Endothelial cell of umbilical vein (primary cell): ENCODE measurements around the gene FAM83E. TPM values are rescaled to one million over a fixed set of nuclear protein-coding genes. Genes with fewer than 3 reads are reported as not detected.

Experiments
- BruUV-seq: library from RNA; stranded (reverse); fragments of 400-500 nt; replicated peaks from 2 replicates; lab custom pipeline; 2021; lab: Mats Ljungman, UMichigan
- CTCF ChIA-PET: fragments of 300-600, 350-600 bp; sonication (Branson Sonifier 250); formaldehyde crosslinking; loops from one replicate; lab custom pipeline; 2021; ENCODE audit warnings: antibody characterized with exemption, inconsistent platforms; lab: Charles Lee
- POLR2A ChIA-PET: fragments of 300-600, 350-600 bp; sonication (Branson Sonifier 250); formaldehyde crosslinking; loops from one replicate; lab custom pipeline; 2021; ENCODE audit warnings: antibody characterized with exemption, inconsistent platforms; lab: Charles Lee
- DNase-seq: peaks from one replicate; pipeline ENCODE4 v3.0.0-alpha.2; 2011; ENCODE audit warnings: low read depth, low spot score
- FAIRE-seq: peaks from 2 replicates; lab custom pipeline; 2011; peaks lifted over from hg19 to GRCh38; lab: Jason Lieb, UNC
- H2AFZ ChIP-seq: 2 replicates; pipeline ENCODE4 v1.6.0; 2012; ENCODE audit warnings: low read depth, low read length, control low read depth, inconsistent platforms
- H3K27ac ChIP-seq: 2 replicates; pipeline ENCODE4 v1.5.1; 2011; ENCODE audit warnings: low read depth, mild to moderate bottlenecking, control low read depth, low read length, moderate library complexity; ENCODE audit not compliant: insufficient read depth
- H3K27me3 ChIP-seq, 2 experiments: 2 replicates each; pipeline versions ENCODE4 v1.6.0 to v1.6.1; 2011; ENCODE audit warnings: low read length in 2 of 2, mixed read lengths in 1 of 2; ENCODE audit not compliant: control insufficient read depth in 2 of 2, insufficient read depth in 2 of 2
- H3K36me3 ChIP-seq, 2 experiments: 2 replicates in 1 of 2; 3 replicates in 1 of 2; pipeline ENCODE4 v1.5.1; 2011; ENCODE audit warnings: low read length in 2 of 2, mild to moderate bottlenecking in 1 of 2, moderate library complexity in 1 of 2; ENCODE audit not compliant: control insufficient read depth in 2 of 2, insufficient read depth in 2 of 2; ENCODE audit errors: extremely low read depth in 1 of 2
- H3K4me1 ChIP-seq: 3 replicates; pipeline ENCODE4 v1.5.1; 2011; ENCODE audit warnings: mild to moderate bottlenecking, low read length; ENCODE audit not compliant: control insufficient read depth, insufficient read depth; ENCODE audit errors: extremely low read depth
- H3K4me2 ChIP-seq: 2 replicates; pipeline ENCODE4 v1.6.1; 2011; ENCODE audit warnings: low read length, control low read depth, mixed read lengths; ENCODE audit not compliant: insufficient read depth
- H3K4me3 ChIP-seq, 3 experiments: fragments of 200-600 bp in 1 of 3; sonication (generic), shearing (Covaris generic) in 1 of 3; replicated peaks in 1 of 3; 2 replicates each; pipeline ENCODE4 v1.5.1; 2011 to 2016; ENCODE audit warnings: control low read depth in 3 of 3, low read length in 3 of 3, mild to moderate bottlenecking in 2 of 3, inconsistent platforms in 1 of 3, low read depth in 1 of 3, moderate library complexity in 1 of 3; ENCODE audit not compliant: insufficient read depth in 1 of 3
- H3K79me2 ChIP-seq: 2 replicates; pipeline ENCODE4 v1.6.0; 2012; ENCODE audit warnings: low read length, inconsistent platforms; ENCODE audit not compliant: control insufficient read depth, insufficient read depth
- H3K9ac ChIP-seq: replicated peaks from 2 replicates; pipeline ENCODE3; 2011; ENCODE audit warnings: low read length, control low read depth; ENCODE audit not compliant: insufficient read depth; ENCODE audit errors: extremely low read depth
- H3K9me1 ChIP-seq: replicated peaks from 3 replicates; pipeline ENCODE4 v1.6.0; 2011; ENCODE audit warnings: mild to moderate bottlenecking, low read length; ENCODE audit not compliant: control insufficient read depth, insufficient read depth; ENCODE audit errors: extremely low read depth
- H3K9me3 ChIP-seq: replicated peaks from 2 replicates; pipeline ENCODE4 v1.5.1; 2012; ENCODE audit warnings: low read length, inconsistent platforms; ENCODE audit not compliant: control insufficient read depth, insufficient read depth
- H4K20me1 ChIP-seq: replicated peaks from 2 replicates; pipeline ENCODE3; 2011; ENCODE audit warnings: mild to moderate bottlenecking, low read length; ENCODE audit not compliant: control insufficient read depth, insufficient read depth; ENCODE audit errors: extremely low read depth
- EZH2 ChIP-seq: IDR thresholded peaks from 2 replicates; pipeline ENCODE4 v1.6.1; 2012; ENCODE audit warnings: borderline replicate concordance, low read depth, mild to moderate bottlenecking, moderate library complexity, low read length, inconsistent platforms; ENCODE audit not compliant: severe bottlenecking
- FOS ChIP-seq: IDR thresholded peaks from 2 replicates; pipeline ENCODE4 v1.6.1; 2011; ENCODE audit warnings: mild to moderate bottlenecking, low read length, moderate library complexity, borderline replicate concordance; ENCODE audit not compliant: insufficient read depth
- GATA2 ChIP-seq: IDR thresholded peaks from 2 replicates; pipeline ENCODE4 v1.7.0; 2011; ENCODE audit warnings: low read depth, mild to moderate bottlenecking, moderate library complexity, mixed read lengths, low read length; ENCODE audit not compliant: insufficient read length, insufficient read depth
- JUN ChIP-seq: IDR thresholded peaks from 2 replicates; pipeline ENCODE4 v1.6.1; 2011; ENCODE audit warnings: borderline replicate concordance, low read depth; ENCODE audit not compliant: insufficient read length, insufficient read depth
- MYC ChIP-seq: IDR thresholded peaks from one replicate; pipeline ENCODE4 v1.6.1; 2011; ENCODE audit warnings: mild to moderate bottlenecking, low read depth, low read length
- POLR2A ChIP-seq: IDR thresholded peaks from 2 replicates; pipeline ENCODE4 v1.6.1; 2012; ENCODE audit warnings: low read depth, mild to moderate bottlenecking, control low read depth, low read length
- POLR2AphosphoS5 ChIP-seq: IDR thresholded peaks from 2 replicates; pipeline ENCODE4 v1.6.1; 2012; ENCODE audit warnings: low read depth, mild to moderate bottlenecking, control low read depth, low read length, moderate library complexity; ENCODE audit not compliant: insufficient read depth
- dilution Hi-C: fragments of 300-500 bp; cut with MboI; formaldehyde crosslinking; loops from one replicate; pipeline ENCODE4 v1.15.0; 2019; ENCODE audit warnings: low sequenced_read_pairs; ENCODE audit not compliant: extremely low pct_ligation_motif_present
- intact Hi-C: fragments of 100-400 bp; cut with micrococcal nuclease; formaldehyde crosslinking; loops from one replicate; pipeline ENCODE4 v1.10.0; 2022
- polyA plus RNA-seq, 4 experiments: library from polyadenylated mRNA; depleted of rRNA in 3 of 4; stranded (reverse) in 3 of 4; unstranded in 1 of 4; fragments of >200 nt; gene quantifications; 2 replicates each; pipeline versions ENCODE4 v1.2.1 to v1.2.3, GENCODE V29; 2011 to 2012; ENCODE audit warnings: missing spikeins in 1 of 4
- total RNA-seq: library from RNA; stranded (reverse); gene quantifications from 2 replicates; pipeline ENCODE4 v1.2.3, GENCODE V29; 2021
- TF ChIP-seq, protein P1 (sequence below): IDR thresholded peaks from 2 replicates; pipeline ENCODE4 v1.6.1; 2011; ENCODE audit not compliant: insufficient read depth, insufficient read length
- TF ChIP-seq, protein P2 (sequence below), 2 donors: IDR thresholded peaks; 1 replicate in 1 of 2; 2 replicates in 1 of 2; pipeline ENCODE4 v1.5.1; 2011; ENCODE audit warnings: low read length in 2 of 2, mild to moderate bottlenecking in 2 of 2, moderate library complexity in 2 of 2, control low read depth in 1 of 2, inconsistent platforms in 1 of 2, low read depth in 1 of 2; ENCODE audit not compliant: insufficient read depth in 1 of 2; ENCODE audit errors: extremely low read depth in 1 of 2

FAM83E gene
- total and polyA plus RNA-seq, 2 donors (not counting 3 experiments of a cell fraction or from before 2014, with no cell fraction given) = 0.04 to 1.7 TPM

DNA sequence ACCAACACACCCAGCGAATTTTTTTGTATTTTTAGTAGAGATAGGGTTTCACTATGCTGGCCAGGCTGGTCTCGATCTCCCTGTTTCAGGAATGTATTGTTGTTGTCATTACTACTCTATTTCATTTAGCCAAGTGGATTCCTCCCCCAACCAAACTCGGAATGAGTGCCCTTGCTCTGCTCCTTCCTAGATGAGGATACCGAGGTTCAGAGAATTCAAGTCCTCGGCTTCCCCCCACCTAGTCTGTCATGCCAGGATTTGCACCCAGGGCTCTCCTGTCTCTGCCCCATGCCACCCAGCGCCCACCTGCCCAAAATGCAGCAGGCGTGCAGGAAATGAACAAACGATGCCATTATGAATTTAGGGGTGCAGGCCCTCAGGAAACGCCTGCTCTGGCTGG is 11.9 kb downstream of the FAM83E start:
- Histone ChIP-seq H3K9me1 (no peaks in the 10 kb centered on the region), H4K20me1 (no peaks in the 10 kb centered on the region), H3K4me2 (no peak overlapping the region), H3K27me3 (no peaks in the 10 kb centered on the region), H3K9ac (no peak overlapping the region), H3K9me3 (no peaks in the 10 kb centered on the region), H2AFZ (no peak overlapping the region), H3K27ac (no peak overlapping the region), H3K79me2 (no peaks in the 10 kb centered on the region), H3K4me3 (no peak overlapping the region), H3K4me1 (no peaks in the 10 kb centered on the region), H3K36me3 (no peaks in the 10 kb centered on the region)
- CTCF ChIA-PET = no interaction called here
- BruUV-seq = no TSS peak
- DNase-seq (no peak), FAIRE-seq (no peak)
- dilution Hi-C loops = no loop called here
- TF ChIP-seq POLR2AphosphoS5 (no peak), FOS (no peak), GATA2 (no peak), EZH2 (no peak), JUN (no peak), MYC (no peak), POLR2A (no peak)
- TF ChIP-seq, protein P1, sequence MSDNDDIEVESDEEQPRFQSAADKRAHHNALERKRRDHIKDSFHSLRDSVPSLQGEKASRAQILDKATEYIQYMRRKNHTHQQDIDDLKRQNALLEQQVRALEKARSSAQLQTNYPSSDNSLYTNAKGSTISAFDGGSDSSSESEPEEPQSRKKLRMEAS = no peak
- TF ChIP-seq, protein P2, sequence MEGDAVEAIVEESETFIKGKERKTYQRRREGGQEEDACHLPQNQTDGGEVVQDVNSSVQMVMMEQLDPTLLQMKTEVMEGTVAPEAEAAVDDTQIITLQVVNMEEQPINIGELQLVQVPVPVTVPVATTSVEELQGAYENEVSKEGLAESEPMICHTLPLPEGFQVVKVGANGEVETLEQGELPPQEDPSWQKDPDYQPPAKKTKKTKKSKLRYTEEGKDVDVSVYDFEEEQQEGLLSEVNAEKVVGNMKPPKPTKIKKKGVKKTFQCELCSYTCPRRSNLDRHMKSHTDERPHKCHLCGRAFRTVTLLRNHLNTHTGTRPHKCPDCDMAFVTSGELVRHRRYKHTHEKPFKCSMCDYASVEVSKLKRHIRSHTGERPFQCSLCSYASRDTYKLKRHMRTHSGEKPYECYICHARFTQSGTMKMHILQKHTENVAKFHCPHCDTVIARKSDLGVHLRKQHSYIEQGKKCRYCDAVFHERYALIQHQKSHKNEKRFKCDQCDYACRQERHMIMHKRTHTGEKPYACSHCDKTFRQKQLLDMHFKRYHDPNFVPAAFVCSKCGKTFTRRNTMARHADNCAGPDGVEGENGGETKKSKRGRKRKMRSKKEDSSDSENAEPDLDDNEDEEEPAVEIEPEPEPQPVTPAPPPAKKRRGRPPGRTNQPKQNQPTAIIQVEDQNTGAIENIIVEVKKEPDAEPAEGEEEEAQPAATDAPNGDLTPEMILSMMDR (IDR thresholded peaks at IDR 0.05; ENCODE audit: extremely low read depth in 1 of 2, insufficient read depth in 1 of 2, low read depth in 1 of 2, low read length in 2 of 2) = no peak
- POLR2A ChIA-PET = no interaction called here
- intact Hi-C loops = no loop called here
